GM12878 (cell line): ENCODE data around the gene NDUFC1. TPM values are rescaled to one million over a fixed set of nuclear protein-coding genes. Genes with fewer than 3 reads are reported as not detected.

Experiments used
- ATAC-seq: fragments of 200-7000 bp; cut with Tn5 transposase; 3 replicates; pipeline ENCODE4 v1.9.1; 2020; ENCODE audit warnings: mild to moderate bottlenecking, moderate library complexity
- BruUV-seq: library from RNA; stranded (reverse); fragments of 400-500 nt; replicated peaks from 2 replicates; lab custom pipeline; 2021; lab: Mats Ljungman, UMichigan
- CTCF ChIA-PET: fragments of 300-600 bp; sonication (Branson Sonifier 250); formaldehyde crosslinking; extraction: SDS; loops from one replicate; lab custom pipeline; 2021; ENCODE audit warnings: inconsistent platforms; lab: Yijun Ruan, JAX
- POLR2A ChIA-PET: fragments of 350-600 bp; formaldehyde crosslinking; extraction: SDS; loops from one replicate; lab custom pipeline; 2021; ENCODE audit warnings: inconsistent platforms; lab: Charles Lee
- RAD21 ChIA-PET: fragments of 300-600 bp; sonication (Branson Sonifier 250); formaldehyde crosslinking; loops from one replicate; lab custom pipeline; 2023; ENCODE audit warnings: antibody characterized with exemption; ENCODE audit not compliant: unreplicated experiment; lab: Charles Lee
- SMC1A ChIA-PET: fragments of 300-600 bp; sonication (Branson Sonifier 250); formaldehyde crosslinking; loops from one replicate; lab custom pipeline; 2023; ENCODE audit not compliant: unreplicated experiment, uncharacterized antibody; lab: Charles Lee
- DNase-seq: peaks from one replicate; pipeline ENCODE4 v3.0.0-alpha.2; 2011; ENCODE audit warnings: low read depth, low spot score
- FAIRE-seq: peaks from 3 replicates; lab custom pipeline; 2011; peaks lifted over from hg19 to GRCh38; lab: Jason Lieb, UNC
- H2AFZ ChIP-seq: 2 replicates; pipeline ENCODE4 v1.6.0; 2011; ENCODE audit warnings: low read depth, low read length, control low read depth; ENCODE audit not compliant: control insufficient read depth
- H3K27ac ChIP-seq: 2 replicates; pipeline ENCODE4 v1.5.1; 2011; ENCODE audit warnings: control low read depth; ENCODE audit not compliant: control insufficient read depth, insufficient read depth
- H3K27me3 ChIP-seq, 2 experiments: replicated peaks in 1 of 2; 2 replicates each; pipeline versions ENCODE4 v1.6.0 to v1.6.1; 2011; ENCODE audit warnings: low read length in 1 of 2; ENCODE audit not compliant: control insufficient read depth in 2 of 2, insufficient read depth in 2 of 2
- H3K36me3 ChIP-seq, 2 experiments: 2 replicates each; pipeline ENCODE4 v1.5.1; 2011; ENCODE audit warnings: low read length in 1 of 2; ENCODE audit not compliant: control insufficient read depth in 2 of 2, insufficient read depth in 2 of 2
- H3K4me1 ChIP-seq: 2 replicates; pipeline ENCODE4 v1.6.1; 2011; ENCODE audit warnings: mild to moderate bottlenecking, low read length, moderate library complexity, mixed read lengths; ENCODE audit not compliant: control insufficient read depth, insufficient read depth
- H3K4me2 ChIP-seq: 2 replicates; pipeline ENCODE4 v1.6.0; 2011; ENCODE audit warnings: control low read depth; ENCODE audit not compliant: control insufficient read depth, insufficient read depth
- H3K4me3 ChIP-seq: fragments of 200-600 bp; sonication (generic); 2 replicates; pipeline ENCODE4 v1.5.1; 2016
- H3K79me2 ChIP-seq: 2 replicates; pipeline ENCODE4 v1.6.0; 2011; ENCODE audit warnings: low read length; ENCODE audit not compliant: control insufficient read depth, insufficient read depth
- H3K9ac ChIP-seq: 2 replicates; pipeline ENCODE4 v1.8.0; 2011; ENCODE audit warnings: low read length, control low read depth, mixed read lengths; ENCODE audit not compliant: control insufficient read depth, insufficient read depth
- H3K9me3 ChIP-seq: replicated peaks from 3 replicates; pipeline ENCODE4 v1.5.1; 2011; ENCODE audit warnings: mild to moderate bottlenecking, low read length; ENCODE audit not compliant: control insufficient read depth, insufficient read depth
- H4K20me1 ChIP-seq: 2 replicates; pipeline ENCODE4 v1.6.0; 2011; ENCODE audit not compliant: control insufficient read depth, insufficient read depth
- EED ChIP-seq: sonication (generic); IDR thresholded peaks from 2 replicates; pipeline ENCODE4 v1.6.1; 2016; ENCODE audit warnings: antibody characterized with exemption, low read depth
- GATAD2B ChIP-seq: fragments of 450-650 bp; conservative IDR thresholded peaks from 2 replicates; pipeline ENCODE4 v1.6.1; 2017; ENCODE audit warnings: low read depth, mild to moderate bottlenecking, moderate library complexity
- JUND ChIP-seq: IDR thresholded peaks from 2 replicates; pipeline ENCODE4 v1.6.1; 2012; ENCODE audit warnings: low read depth, mild to moderate bottlenecking, low read length, improper control_type of control experiment, moderate library complexity
- RB1 ChIP-seq: fragments of 450-650 bp; formaldehyde crosslinking; IDR thresholded peaks from 2 replicates; pipeline ENCODE4 v1.6.1; 2017; ENCODE audit warnings: mild to moderate bottlenecking, borderline replicate concordance
- RUNX3 ChIP-seq: IDR thresholded peaks from 2 replicates; pipeline ENCODE4 v1.6.1; 2012; ENCODE audit warnings: low read length, inconsistent platforms
- SREBF2 ChIP-seq: IDR thresholded peaks from 2 replicates; pipeline ENCODE4 v1.6.1; 2012; ENCODE audit warnings: mild to moderate bottlenecking, low read length
- TAF1 ChIP-seq: IDR thresholded peaks from 2 replicates; pipeline ENCODE4 v1.6.1; 2011; ENCODE audit warnings: mild to moderate bottlenecking, low read depth, low read length, borderline replicate concordance
- WGBS: methylation state at CpG from one replicate; pipeline ENCODE4 v1.1.6; 2016; ENCODE audit warnings: low lambda C conversion rate; ENCODE audit not compliant: insufficient replicate concordance, insufficient coverage; ENCODE audit errors: missing lambda C conversion rate; 5-methylcytosine and 5-hydroxymethylcytosine counted together
- in situ Hi-C: fragments of 300-500 bp; cut with MboI; formaldehyde crosslinking; loops from 9 replicates; pipeline ENCODE4 v1.14.3; 2018; ENCODE audit warnings: mixed read lengths
- intact Hi-C: fragments of 100-400 bp; cut with micrococcal nuclease; formaldehyde crosslinking; loops from one replicate; pipeline ENCODE4 v1.14.2; 2022; ENCODE audit not compliant: unreplicated experiment
- polyA plus RNA-seq, 11 experiments: library from polyadenylated mRNA; depleted of rRNA in 4 of 11; unstranded in 6 of 11; stranded (reverse) in 5 of 11; fragments of >200 nt; fragmentation: Nextera tagmentation in 4 of 11; fragmentation: Illumina TruSeq in 1 of 11; extraction: Ambion mirVana in 4 of 11; extraction: Trizol in 1 of 11; gene quantifications; 1 replicate in 1 of 11; 2 replicates in 10 of 11; pipeline versions ENCODE4 v1.2.1 to v1.2.3, GENCODE V29; 2011 to 2016; ENCODE audit warnings: inconsistent platforms in 2 of 11, missing spikeins in 2 of 11, low read depth in 1 of 11
- total RNA-seq, 4 experiments: library from RNA; depleted of rRNA in 3 of 4; stranded (reverse); fragments of >200 nt in 3 of 4; fragmentation: Illumina TruSeq in 1 of 4; extraction: Trizol in 1 of 4; gene quantifications; 2 replicates each; pipeline versions ENCODE4 v1.2.1 to v1.2.3, GENCODE V29; 2013 to 2021
- TF ChIP-seq, protein P1 (sequence below): fragments of 450-650 bp; IDR thresholded peaks from 2 replicates; pipeline ENCODE4 v1.6.1; 2018; ENCODE audit warnings: borderline replicate concordance, mild to moderate bottlenecking; ENCODE audit not compliant: partially characterized antibody
- TF ChIP-seq, protein P2 (sequence below): IDR thresholded peaks from 2 replicates; pipeline ENCODE4 v1.6.1; 2012; ENCODE audit warnings: low read depth, low read length, improper control_type of control experiment
- TF ChIP-seq, protein P3 (sequence below): fragments of 450-650 bp; formaldehyde crosslinking; IDR thresholded peaks from 2 replicates; pipeline ENCODE4 v1.5.0; 2022; ENCODE audit warnings: mild to moderate bottlenecking, missing genetic modification characterization
- TF ChIP-seq, protein P4 (sequence below): fragments of 150-350 bp; IDR thresholded peaks from 2 replicates; pipeline ENCODE4 v1.6.1; 2016; ENCODE audit warnings: low read depth, low read length

NDUFC1 gene
- total and polyA plus RNA-seq, 10 of the 15 experiments (the other 5 are each of a cell fraction or from before 2014, with no cell fraction given) = 25.5 to 242 (median 68.9) TPM

DNA sequence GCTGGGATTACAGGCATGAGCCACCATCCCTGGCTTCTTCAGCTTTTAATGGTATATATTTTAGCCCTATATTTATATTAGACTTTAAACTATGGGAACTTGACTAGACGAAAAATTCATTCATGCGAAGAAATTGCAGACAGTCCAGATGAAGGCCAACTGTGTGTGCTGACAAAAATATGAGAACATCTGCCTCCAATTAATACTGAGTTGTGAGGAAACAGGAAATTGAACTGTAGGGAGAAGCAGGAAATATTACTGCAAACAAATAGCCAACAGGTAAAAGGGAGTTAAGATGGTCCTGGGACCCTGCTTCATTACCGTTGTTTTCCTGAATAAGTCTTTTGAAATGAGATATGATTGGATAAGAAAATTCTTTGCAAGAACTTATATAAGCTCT lies 48.6 kb downstream of the NDUFC1 start:
- Histone ChIP-seq H3K36me3 (no peaks in the 10 kb centered on the region), H3K79me2 (no peaks in the 10 kb centered on the region), H2AFZ (no peak overlapping the region), H3K27ac (no peak overlapping the region), H3K4me1 (no peaks in the 10 kb centered on the region), H3K9ac (no peak overlapping the region), H3K9me3 (no peaks in the 10 kb centered on the region), H4K20me1 (no peaks in the 10 kb centered on the region), H3K4me2 (no peak overlapping the region), H3K4me3 (no peak overlapping the region), H3K27me3 (no peaks in the 10 kb centered on the region; a peak in 1 of 4 replicates)
- RAD21 ChIA-PET = interaction anchor here (1.0 to 1.3 kb wide), 2 partner anchors 13 to 223 kb away, joined by 3 read pairs; no protein-coding TSS in a partner anchor
- in situ Hi-C loops (no loop called here), intact Hi-C loops (no loop called here)
- POLR2A ChIA-PET = no interaction called here
- CTCF ChIA-PET = interaction anchor here (1.3 to 2.2 kb wide), 2 partner anchors 25 to 42 kb away, joined by 3 to 6 read pairs; no protein-coding TSS in a partner anchor
- no peak for DNase-seq
- 92% methylated on average over 3 of the region's 3 CpGs for WGBS
- ATAC-seq = no peak
- no TSS peak for BruUV-seq
- FAIRE-seq = no peak
- SMC1A ChIA-PET = interaction anchor here (1.0 kb wide), 2 partner anchors 12 to 21 kb away, joined by 3 to 4 read pairs; no protein-coding TSS in a partner anchor
- TF ChIP-seq, protein P1, sequence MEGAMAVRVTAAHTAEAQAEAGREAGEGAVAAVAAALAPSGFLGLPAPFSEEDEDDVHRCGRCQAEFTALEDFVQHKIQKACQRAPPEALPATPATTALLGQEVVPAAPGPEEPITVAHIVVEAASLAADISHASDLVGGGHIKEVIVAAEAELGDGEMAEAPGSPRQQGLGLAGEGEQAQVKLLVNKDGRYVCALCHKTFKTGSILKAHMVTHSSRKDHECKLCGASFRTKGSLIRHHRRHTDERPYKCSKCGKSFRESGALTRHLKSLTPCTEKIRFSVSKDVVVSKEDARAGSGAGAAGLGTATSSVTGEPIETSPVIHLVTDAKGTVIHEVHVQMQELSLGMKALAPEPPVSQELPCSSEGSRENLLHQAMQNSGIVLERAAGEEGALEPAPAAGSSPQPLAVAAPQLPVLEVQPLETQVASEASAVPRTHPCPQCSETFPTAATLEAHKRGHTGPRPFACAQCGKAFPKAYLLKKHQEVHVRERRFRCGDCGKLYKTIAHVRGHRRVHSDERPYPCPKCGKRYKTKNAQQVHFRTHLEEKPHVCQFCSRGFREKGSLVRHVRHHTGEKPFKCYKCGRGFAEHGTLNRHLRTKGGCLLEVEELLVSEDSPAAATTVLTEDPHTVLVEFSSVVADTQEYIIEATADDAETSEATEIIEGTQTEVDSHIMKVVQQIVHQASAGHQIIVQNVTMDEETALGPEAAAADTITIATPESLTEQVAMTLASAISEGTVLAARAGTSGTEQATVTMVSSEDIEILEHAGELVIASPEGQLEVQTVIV = no peak
- TF ChIP-seq GATAD2B = no peak
- TF ChIP-seq, protein P2, sequence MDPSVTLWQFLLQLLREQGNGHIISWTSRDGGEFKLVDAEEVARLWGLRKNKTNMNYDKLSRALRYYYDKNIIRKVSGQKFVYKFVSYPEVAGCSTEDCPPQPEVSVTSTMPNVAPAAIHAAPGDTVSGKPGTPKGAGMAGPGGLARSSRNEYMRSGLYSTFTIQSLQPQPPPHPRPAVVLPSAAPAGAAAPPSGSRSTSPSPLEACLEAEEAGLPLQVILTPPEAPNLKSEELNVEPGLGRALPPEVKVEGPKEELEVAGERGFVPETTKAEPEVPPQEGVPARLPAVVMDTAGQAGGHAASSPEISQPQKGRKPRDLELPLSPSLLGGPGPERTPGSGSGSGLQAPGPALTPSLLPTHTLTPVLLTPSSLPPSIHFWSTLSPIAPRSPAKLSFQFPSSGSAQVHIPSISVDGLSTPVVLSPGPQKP = no peak
- TF ChIP-seq, protein P3, sequence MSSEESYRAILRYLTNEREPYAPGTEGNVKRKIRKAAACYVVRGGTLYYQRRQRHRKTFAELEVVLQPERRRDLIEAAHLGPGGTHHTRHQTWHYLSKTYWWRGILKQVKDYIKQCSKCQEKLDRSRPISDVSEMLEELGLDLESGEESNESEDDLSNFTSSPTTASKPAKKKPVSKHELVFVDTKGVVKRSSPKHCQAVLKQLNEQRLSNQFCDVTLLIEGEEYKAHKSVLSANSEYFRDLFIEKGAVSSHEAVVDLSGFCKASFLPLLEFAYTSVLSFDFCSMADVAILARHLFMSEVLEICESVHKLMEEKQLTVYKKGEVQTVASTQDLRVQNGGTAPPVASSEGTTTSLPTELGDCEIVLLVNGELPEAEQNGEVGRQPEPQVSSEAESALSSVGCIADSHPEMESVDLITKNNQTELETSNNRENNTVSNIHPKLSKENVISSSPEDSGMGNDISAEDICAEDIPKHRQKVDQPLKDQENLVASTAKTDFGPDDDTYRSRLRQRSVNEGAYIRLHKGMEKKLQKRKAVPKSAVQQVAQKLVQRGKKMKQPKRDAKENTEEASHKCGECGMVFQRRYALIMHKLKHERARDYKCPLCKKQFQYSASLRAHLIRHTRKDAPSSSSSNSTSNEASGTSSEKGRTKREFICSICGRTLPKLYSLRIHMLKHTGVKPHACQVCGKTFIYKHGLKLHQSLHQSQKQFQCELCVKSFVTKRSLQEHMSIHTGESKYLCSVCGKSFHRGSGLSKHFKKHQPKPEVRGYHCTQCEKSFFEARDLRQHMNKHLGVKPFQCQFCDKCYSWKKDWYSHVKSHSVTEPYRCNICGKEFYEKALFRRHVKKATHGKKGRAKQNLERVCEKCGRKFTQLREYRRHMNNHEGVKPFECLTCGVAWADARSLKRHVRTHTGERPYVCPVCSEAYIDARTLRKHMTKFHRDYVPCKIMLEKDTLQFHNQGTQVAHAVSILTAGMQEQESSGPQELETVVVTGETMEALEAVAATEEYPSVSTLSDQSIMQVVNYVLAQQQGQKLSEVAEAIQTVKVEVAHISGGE (CRISPR knock-in tag) = no peak
- TF ChIP-seq TAF1 = no peak
- TF ChIP-seq, protein P4, sequence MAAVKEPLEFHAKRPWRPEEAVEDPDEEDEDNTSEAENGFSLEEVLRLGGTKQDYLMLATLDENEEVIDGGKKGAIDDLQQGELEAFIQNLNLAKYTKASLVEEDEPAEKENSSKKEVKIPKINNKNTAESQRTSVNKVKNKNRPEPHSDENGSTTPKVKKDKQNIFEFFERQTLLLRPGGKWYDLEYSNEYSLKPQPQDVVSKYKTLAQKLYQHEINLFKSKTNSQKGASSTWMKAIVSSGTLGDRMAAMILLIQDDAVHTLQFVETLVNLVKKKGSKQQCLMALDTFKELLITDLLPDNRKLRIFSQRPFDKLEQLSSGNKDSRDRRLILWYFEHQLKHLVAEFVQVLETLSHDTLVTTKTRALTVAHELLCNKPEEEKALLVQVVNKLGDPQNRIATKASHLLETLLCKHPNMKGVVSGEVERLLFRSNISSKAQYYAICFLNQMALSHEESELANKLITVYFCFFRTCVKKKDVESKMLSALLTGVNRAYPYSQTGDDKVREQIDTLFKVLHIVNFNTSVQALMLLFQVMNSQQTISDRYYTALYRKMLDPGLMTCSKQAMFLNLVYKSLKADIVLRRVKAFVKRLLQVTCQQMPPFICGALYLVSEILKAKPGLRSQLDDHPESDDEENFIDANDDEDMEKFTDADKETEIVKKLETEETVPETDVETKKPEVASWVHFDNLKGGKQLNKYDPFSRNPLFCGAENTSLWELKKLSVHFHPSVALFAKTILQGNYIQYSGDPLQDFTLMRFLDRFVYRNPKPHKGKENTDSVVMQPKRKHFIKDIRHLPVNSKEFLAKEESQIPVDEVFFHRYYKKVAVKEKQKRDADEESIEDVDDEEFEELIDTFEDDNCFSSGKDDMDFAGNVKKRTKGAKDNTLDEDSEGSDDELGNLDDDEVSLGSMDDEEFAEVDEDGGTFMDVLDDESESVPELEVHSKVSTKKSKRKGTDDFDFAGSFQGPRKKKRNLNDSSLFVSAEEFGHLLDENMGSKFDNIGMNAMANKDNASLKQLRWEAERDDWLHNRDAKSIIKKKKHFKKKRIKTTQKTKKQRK = no peak
- TF ChIP-seq RB1 = no peak
- no peak for TF ChIP-seq RUNX3
- TF ChIP-seq JUND = no peak
- no peak for TF ChIP-seq SREBF2
- no peak for TF ChIP-seq EED
